ENCODE measurements around the gene CAMKMT.

- TF ChIP-seq CTCF (IDR thresholded peaks at IDR 0.05) (no peak), POLR2A (IDR thresholded peaks at IDR 0.05) (no peak)
Observed at GRCh38 chr2:44550561-44550960, 188.8 kb downstream of the CAMKMT start.
